ENCODE measurements around the gene FBXW9.
"Not testable (repeated sequence)": the region's sequence is repeated elsewhere in the genome, so short reads cannot be mapped to it uniquely, and the experiment has no call there.

FBXW9 gene

GRCh38 chr19:12652219-12652618 is 44.2 kb downstream of the FBXW9 start:
- no peak overlapping the region for H3K9ac ChIP-seq (ENCODE audit: low read length in 2 of 2)
- peaks cover 14 to 21% of the 10 kb centered on the region in 2 donors for H3K36me3 ChIP-seq (ENCODE audit: control insufficient read depth in 2 of 2, insufficient read depth in 2 of 2, low read length in 2 of 2)
- no peaks in the 10 kb centered on the region for H3K9me3 ChIP-seq (ENCODE audit: control insufficient read depth in 2 of 2, low read length in 2 of 2)
- H3K4me1 ChIP-seq (ENCODE audit: control insufficient read depth, insufficient read depth, low read length): peaks cover 10% of the 10 kb centered on the region
- H3K27ac ChIP-seq (ENCODE audit: low read length): no peak overlapping the region
- H3K4me3 ChIP-seq (ENCODE audit: low read length in 2 of 2): no peak overlapping the region
- H3K27me3 ChIP-seq (ENCODE audit: control insufficient read depth in 1 of 2, insufficient read depth in 2 of 2, low read length in 2 of 2): no peaks in the 10 kb centered on the region

- peaks cover 10% of the 10 kb centered on the region for H3K4me1 ChIP-seq (ENCODE audit: control insufficient read depth, insufficient read depth, low read length)
- no peaks in the 10 kb centered on the region for H3K9me3 ChIP-seq (ENCODE audit: control insufficient read depth in 2 of 2, low read length in 2 of 2)
- no peak overlapping the region for H3K9ac ChIP-seq (ENCODE audit: low read length in 2 of 2)
- H3K27me3 ChIP-seq (ENCODE audit: control insufficient read depth in 1 of 2, insufficient read depth in 2 of 2, low read length in 2 of 2): no peaks in the 10 kb centered on the region
- peaks cover 3 to 5% of the 10 kb centered on the region in 2 donors for H3K36me3 ChIP-seq (ENCODE audit: control insufficient read depth in 2 of 2, insufficient read depth in 2 of 2, low read length in 2 of 2)
- no peak overlapping the region for H3K4me3 ChIP-seq (ENCODE audit: low read length in 2 of 2)
- no peak overlapping the region for H3K27ac ChIP-seq (ENCODE audit: low read length)
Observed at GRCh38 chr19:12649941-12650340, 46.5 kb downstream of the FBXW9 start.

GRCh38 chr19:12648088-12648487 is 48.3 kb downstream of the FBXW9 start:
- Histone ChIP-seq H3K9me3 (ENCODE audit: control insufficient read depth in 2 of 2, low read length in 2 of 2) (no peaks in the 10 kb centered on the region), H3K4me1 (ENCODE audit: control insufficient read depth, insufficient read depth, low read length) (peaks cover 10% of the 10 kb centered on the region), H3K27me3 (ENCODE audit: control insufficient read depth in 1 of 2, insufficient read depth in 2 of 2, low read length in 2 of 2) (no peaks in the 10 kb centered on the region), H3K27ac (ENCODE audit: low read length) (no peak overlapping the region), H3K4me3 (ENCODE audit: low read length in 2 of 2) (peak overlapping the region; percentile 9 to 66), H3K9ac (ENCODE audit: low read length in 2 of 2) (no peak overlapping the region), H3K36me3 (ENCODE audit: control insufficient read depth in 2 of 2, insufficient read depth in 2 of 2, low read length in 2 of 2) (peaks cover 2 to 3% of the 10 kb centered on the region in 2 donors)

- Histone ChIP-seq H3K9ac (ENCODE audit: low read length in 2 of 2) (no peak overlapping the region), H3K4me1 (ENCODE audit: control insufficient read depth, insufficient read depth, low read length) (peaks cover 10% of the 10 kb centered on the region), H3K27me3 (ENCODE audit: control insufficient read depth in 1 of 2, insufficient read depth in 2 of 2, low read length in 2 of 2) (no peaks in the 10 kb centered on the region), H3K36me3 (ENCODE audit: control insufficient read depth in 2 of 2, insufficient read depth in 2 of 2, low read length in 2 of 2) (peaks cover 2 to 3% of the 10 kb centered on the region in 2 donors), H3K9me3 (ENCODE audit: control insufficient read depth in 2 of 2, low read length in 2 of 2) (no peaks in the 10 kb centered on the region), H3K27ac (ENCODE audit: low read length) (no peak overlapping the region), H3K4me3 (ENCODE audit: low read length in 2 of 2) (peak overlapping the region; percentile 9 to 66)
Observed at GRCh38 chr19:12647490-12648071, 48.9 kb downstream of the FBXW9 start.

GRCh38 chr19:12647047-12647446 is 49.4 kb downstream of the FBXW9 start:
- H3K4me3 ChIP-seq (ENCODE audit: low read length in 2 of 2): peak overlapping the region; percentile 9 to 44
- no peak overlapping the region for H3K9ac ChIP-seq (ENCODE audit: low read length in 2 of 2)
- no peaks in the 10 kb centered on the region for H3K27me3 ChIP-seq (ENCODE audit: control insufficient read depth in 1 of 2, insufficient read depth in 2 of 2, low read length in 2 of 2)
- peaks cover 10% of the 10 kb centered on the region for H3K4me1 ChIP-seq (ENCODE audit: control insufficient read depth, insufficient read depth, low read length)
- no peaks in the 10 kb centered on the region for H3K9me3 ChIP-seq (ENCODE audit: control insufficient read depth in 2 of 2, low read length in 2 of 2)
- H3K27ac ChIP-seq (ENCODE audit: low read length): no peak overlapping the region
- peaks cover 0 to 3% of the 10 kb centered on the region in 2 donors for H3K36me3 ChIP-seq (ENCODE audit: control insufficient read depth in 2 of 2, insufficient read depth in 2 of 2, low read length in 2 of 2)

GRCh38 chr19:12646551-12646950 is 49.9 kb downstream of the FBXW9 start:
- Histone ChIP-seq H3K27me3 (ENCODE audit: control insufficient read depth in 1 of 2, insufficient read depth in 2 of 2, low read length in 2 of 2) (no peaks in the 10 kb centered on the region), H3K4me3 (ENCODE audit: low read length in 2 of 2) (no peak overlapping the region), H3K9me3 (ENCODE audit: control insufficient read depth in 2 of 2, low read length in 2 of 2) (no peaks in the 10 kb centered on the region), H3K27ac (ENCODE audit: low read length) (no peak overlapping the region), H3K9ac (ENCODE audit: low read length in 2 of 2) (no peak overlapping the region), H3K4me1 (ENCODE audit: control insufficient read depth, insufficient read depth, low read length) (peaks cover 10% of the 10 kb centered on the region), H3K36me3 (ENCODE audit: control insufficient read depth in 2 of 2, insufficient read depth in 2 of 2, low read length in 2 of 2) (peaks cover 0 to under 1% of the 10 kb centered on the region in 2 donors)

GRCh38 chr19:12643716-12644115 is 52.7 kb downstream of the FBXW9 start:
- H3K36me3 ChIP-seq (ENCODE audit: control insufficient read depth in 2 of 2, insufficient read depth in 2 of 2, low read length in 2 of 2); H3K4me3 ChIP-seq (ENCODE audit: low read length in 2 of 2); H3K9me3 ChIP-seq (ENCODE audit: control insufficient read depth in 2 of 2, low read length in 2 of 2); H3K27ac ChIP-seq (ENCODE audit: low read length); H3K27me3 ChIP-seq (ENCODE audit: control insufficient read depth in 1 of 2, insufficient read depth in 2 of 2, low read length in 2 of 2); H3K9ac ChIP-seq (ENCODE audit: low read length in 2 of 2): not testable (repeated sequence)
- H3K4me1 ChIP-seq (ENCODE audit: control insufficient read depth, insufficient read depth, low read length): peaks cover 17% of the 10 kb centered on the region

GRCh38 chr19:12642506-12642905 is 53.9 kb downstream of the FBXW9 start:
- peaks cover 7% of the 10 kb centered on the region for H3K4me1 ChIP-seq (ENCODE audit: control insufficient read depth, insufficient read depth, low read length)
- no peak overlapping the region for H3K9ac ChIP-seq (ENCODE audit: low read length in 2 of 2)
- H3K36me3 ChIP-seq (ENCODE audit: control insufficient read depth in 2 of 2, insufficient read depth in 2 of 2, low read length in 2 of 2): no peaks in the 10 kb centered on the region
- no peaks in the 10 kb centered on the region for H3K9me3 ChIP-seq (ENCODE audit: control insufficient read depth in 2 of 2, low read length in 2 of 2)
- H3K4me3 ChIP-seq (ENCODE audit: low read length in 2 of 2): no peak overlapping the region
- no peaks in the 10 kb centered on the region for H3K27me3 ChIP-seq (ENCODE audit: control insufficient read depth in 1 of 2, insufficient read depth in 2 of 2, low read length in 2 of 2)
- no peak overlapping the region for H3K27ac ChIP-seq (ENCODE audit: low read length)

- no peak overlapping the region for H3K4me3 ChIP-seq (ENCODE audit: low read length in 2 of 2)
- H3K27me3 ChIP-seq (ENCODE audit: control insufficient read depth in 1 of 2, insufficient read depth in 2 of 2, low read length in 2 of 2): no peaks in the 10 kb centered on the region
- H3K27ac ChIP-seq (ENCODE audit: low read length): no peak overlapping the region
- H3K9me3 ChIP-seq (ENCODE audit: control insufficient read depth in 2 of 2, low read length in 2 of 2): no peaks in the 10 kb centered on the region
- H3K36me3 ChIP-seq (ENCODE audit: control insufficient read depth in 2 of 2, insufficient read depth in 2 of 2, low read length in 2 of 2): no peaks in the 10 kb centered on the region
- H3K4me1 ChIP-seq (ENCODE audit: control insufficient read depth, insufficient read depth, low read length): peaks cover 7% of the 10 kb centered on the region
- no peak overlapping the region for H3K9ac ChIP-seq (ENCODE audit: low read length in 2 of 2)
Observed at GRCh38 chr19:12641456-12641855, 55.0 kb downstream of the FBXW9 start.

- no peaks in the 10 kb centered on the region for H3K9me3 ChIP-seq (ENCODE audit: control insufficient read depth in 2 of 2, low read length in 2 of 2)
- H3K27me3 ChIP-seq (ENCODE audit: control insufficient read depth in 1 of 2, insufficient read depth in 2 of 2, low read length in 2 of 2): no peaks in the 10 kb centered on the region
- H3K36me3 ChIP-seq (ENCODE audit: control insufficient read depth in 2 of 2, insufficient read depth in 2 of 2, low read length in 2 of 2): no peaks in the 10 kb centered on the region
- no peak overlapping the region for H3K27ac ChIP-seq (ENCODE audit: low read length)
- peak overlapping the region; percentile 47 to 57 for H3K9ac ChIP-seq (ENCODE audit: low read length in 2 of 2)
- peak overlapping the region; percentile 71 to 72 for H3K4me3 ChIP-seq (ENCODE audit: low read length in 2 of 2)
- peaks cover 7% of the 10 kb centered on the region for H3K4me1 ChIP-seq (ENCODE audit: control insufficient read depth, insufficient read depth, low read length)
Observed at GRCh38 chr19:12639901-12640613, 56.4 kb downstream of the FBXW9 start.
